ENCODE measurements around the gene CARS2.

CARS2 gene

DNA sequence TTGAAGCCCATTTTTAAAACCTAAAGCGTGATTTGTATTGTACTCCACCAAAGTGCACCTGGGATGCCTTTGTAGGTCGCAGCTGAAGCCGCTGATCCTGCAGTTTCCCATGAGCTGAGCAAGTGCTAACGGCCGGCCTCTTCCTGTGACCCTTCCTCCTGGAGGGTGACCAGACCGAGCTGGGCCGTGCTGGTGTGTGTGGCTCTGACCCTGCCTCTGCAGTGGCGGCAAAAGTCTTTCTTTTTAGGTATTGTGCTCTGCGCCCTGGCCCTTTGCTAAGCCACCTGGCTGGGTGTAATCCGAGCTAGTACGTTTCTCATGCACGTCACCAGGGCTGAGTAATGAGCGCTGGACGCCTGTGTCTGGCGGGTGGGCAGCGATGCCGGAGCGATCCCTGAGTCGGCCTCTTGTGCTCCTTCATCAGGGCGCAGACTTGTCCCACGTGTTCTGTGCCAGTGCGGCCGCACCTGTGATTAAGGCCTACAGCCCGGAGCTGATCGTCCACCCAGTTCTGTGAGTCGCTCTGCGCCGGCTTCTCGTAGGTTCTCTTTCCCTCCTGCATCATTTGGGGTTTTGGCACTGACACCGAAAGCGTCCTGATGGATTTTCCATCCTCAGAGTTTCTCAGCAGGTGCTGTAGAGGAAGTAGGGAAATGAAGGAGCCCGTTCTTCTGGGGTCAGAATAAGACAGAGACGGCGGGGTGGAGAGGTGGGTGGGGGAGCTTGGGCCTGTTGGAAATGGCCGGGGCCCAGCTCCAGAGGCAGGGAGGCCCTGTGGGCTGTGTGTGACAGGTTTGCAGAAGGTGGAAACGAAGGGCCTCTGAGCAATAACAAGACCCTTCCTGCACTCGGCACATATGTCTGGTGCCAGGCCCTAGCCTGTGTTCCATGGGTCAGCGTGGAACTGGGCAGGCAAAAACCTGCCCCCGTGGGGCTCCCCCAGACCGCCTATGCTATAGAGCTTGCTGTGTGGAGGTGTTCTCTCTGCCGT, 80.9 kb downstream of the CARS2 start:
- H3K36me3 ChIP-seq = peaks cover 64 to 86% (median 76%) of the 10 kb centered on the region in 11 experiments
- peaks cover 87 to 97% (median 94%) of the 10 kb centered on the region in 11 experiments for H4K20me1 ChIP-seq
- no peaks in the 10 kb centered on the region for H3K9me3 ChIP-seq (replicated peaks in 1 of 11)
- TF ChIP-seq Cebpa-rat (IDR thresholded peaks at IDR 0.05) = no peak
- no peak overlapping the region for H3K9ac ChIP-seq
- no peak overlapping the region for H3K4me3 ChIP-seq
- H3K4me2 ChIP-seq = no peak overlapping the region
- peaks cover 9 to 25% (median 20%) of the 10 kb centered on the region in 10 experiments; a peak in 17 of 20 replicates for H3K4me1 ChIP-seq
- no peaks in the 10 kb centered on the region for H3K27me3 ChIP-seq
- no peak overlapping the region for H3K27ac ChIP-seq

DNA sequence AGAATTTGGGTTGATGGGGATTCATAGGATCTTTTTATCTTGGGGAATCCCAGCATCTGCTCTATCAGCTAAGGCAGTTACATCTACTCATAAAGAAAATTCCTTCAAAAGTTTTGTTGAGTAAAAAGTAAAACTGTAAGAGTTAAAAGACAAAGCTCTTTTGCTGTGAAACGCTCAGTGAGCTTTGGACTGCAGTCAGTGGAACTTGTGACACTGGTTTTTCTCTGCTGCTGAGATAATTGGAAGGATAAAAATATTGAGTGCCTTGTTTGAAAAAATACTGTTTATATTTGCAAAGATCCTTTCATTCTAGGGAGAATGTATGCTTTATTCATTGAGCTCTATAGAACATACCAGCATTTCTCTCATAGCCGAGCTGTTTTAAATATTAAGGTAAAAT, 85.3 kb downstream of the CARS2 start:
- H3K27me3 ChIP-seq = peaks cover 0 to 9% (median 3%) of the 10 kb centered on the region in 11 experiments; a peak in 8 of 22 replicates
- TF ChIP-seq Cebpa-rat (IDR thresholded peaks at IDR 0.05) = no peak
- peaks cover 32 to 59% (median 39%) of the 10 kb centered on the region in 11 experiments for H3K36me3 ChIP-seq
- H3K9me3 ChIP-seq (replicated peaks in 1 of 11) = no peaks in the 10 kb centered on the region
- H3K4me3 ChIP-seq = no peak overlapping the region
- H3K27ac ChIP-seq = no peak overlapping the region
- H3K4me1 ChIP-seq = peaks cover 17 to 22% (median 19%) of the 10 kb centered on the region in 10 experiments
- H3K9ac ChIP-seq = no peak overlapping the region
- H4K20me1 ChIP-seq = peaks cover 76 to 97% (median 91%) of the 10 kb centered on the region in 11 experiments
- no peak overlapping the region for H3K4me2 ChIP-seq

GRCh38 chr13:110618780-110619179, 87.1 kb downstream of the CARS2 start:
- H3K36me3 ChIP-seq = peaks cover 17 to 41% (median 21%) of the 10 kb centered on the region in 11 experiments
- no peak overlapping the region for H3K4me3 ChIP-seq
- H3K4me1 ChIP-seq = peaks cover 17 to 22% (median 19%) of the 10 kb centered on the region in 10 experiments
- peaks cover 62 to 80% (median 76%) of the 10 kb centered on the region in 11 experiments; a peak in 21 of 22 replicates for H4K20me1 ChIP-seq
- TF ChIP-seq Cebpa-rat (IDR thresholded peaks at IDR 0.05) = no peak
- no peak overlapping the region for H3K9ac ChIP-seq
- peaks cover 0 to 14% (median 6%) of the 10 kb centered on the region in 11 experiments; a peak in 8 of 22 replicates for H3K27me3 ChIP-seq
- H3K9me3 ChIP-seq (replicated peaks in 1 of 11) = peaks cover 0 to 13% (median 11%) of the 10 kb centered on the region in 11 experiments; a peak in 13 of 22 replicates
- no peak overlapping the region for H3K27ac ChIP-seq
- H3K4me2 ChIP-seq = no peak overlapping the region

- Histone ChIP-seq H3K9ac (no peak overlapping the region), H3K36me3 (peaks cover 12 to 34% (median 15%) of the 10 kb centered on the region in 11 experiments), H4K20me1 (peaks cover 57 to 74% (median 70%) of the 10 kb centered on the region in 11 experiments; a peak in 21 of 22 replicates), H3K4me1 (peaks cover 17 to 22% (median 19%) of the 10 kb centered on the region in 10 experiments), H3K9me3 (replicated peaks in 1 of 11) (peaks cover 0 to 17% (median 11%) of the 10 kb centered on the region in 11 experiments; a peak in 13 of 22 replicates), H3K4me2 (peak overlapping the region in 2 of 11 experiments; percentile 87 to 98; a peak in 4 of 22 replicates), H3K4me3 (no peak overlapping the region), H3K27me3 (peaks cover 0 to 14% (median 6%) of the 10 kb centered on the region in 11 experiments; a peak in 8 of 22 replicates), H3K27ac (no peak overlapping the region)
- TF ChIP-seq Cebpa-rat (IDR thresholded peaks at IDR 0.05) = no peak
Observed at GRCh38 chr13:110618167-110618566, 87.7 kb downstream of the CARS2 start.

DNA sequence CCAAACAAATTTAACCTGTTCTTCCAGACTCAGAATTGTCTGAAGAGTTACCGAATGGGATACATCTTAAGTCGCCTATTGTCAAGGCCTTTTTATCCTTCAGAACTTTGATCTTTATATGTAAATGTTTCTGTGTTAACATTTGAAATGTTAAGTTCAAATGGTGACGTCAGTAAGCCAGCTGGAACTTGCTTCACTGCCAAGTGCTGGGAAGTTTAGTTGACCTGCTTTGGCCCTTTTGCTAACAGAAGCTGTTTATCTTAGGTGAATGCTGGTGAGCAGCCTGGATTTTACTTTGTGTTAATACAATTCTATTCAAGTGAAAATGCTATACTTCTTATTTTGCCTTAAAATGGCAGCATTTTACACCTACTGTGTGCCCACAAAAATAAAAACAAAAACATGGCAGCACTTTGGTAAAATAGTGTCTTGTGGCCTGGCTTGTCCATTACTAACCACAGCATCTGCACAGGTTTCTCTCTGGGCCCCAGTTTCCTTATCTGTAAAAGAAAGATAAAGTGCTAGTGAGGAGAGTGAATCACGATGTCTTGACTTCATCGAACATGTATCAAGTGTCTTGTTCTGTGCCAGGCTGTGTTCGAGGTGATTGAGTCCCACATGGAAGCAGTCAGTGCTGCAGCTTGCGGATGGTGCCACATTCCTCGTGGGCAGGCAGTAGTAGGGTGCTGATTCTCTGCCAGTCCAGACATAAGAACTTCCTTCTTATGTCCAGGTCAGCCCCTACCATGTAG, 88.4 kb downstream of the CARS2 start:
- Histone ChIP-seq H3K27ac (no peak overlapping the region), H4K20me1 (peaks cover 50 to 68% (median 64%) of the 10 kb centered on the region in 11 experiments; a peak in 21 of 22 replicates), H3K9ac (peak overlapping the region in 4 of 11 experiments; percentile 89 to 94 (median 92); a peak in 4 of 22 replicates), H3K4me1 (peaks cover 17 to 22% (median 19%) of the 10 kb centered on the region in 10 experiments), H3K27me3 (peaks cover 0 to 14% (median 6%) of the 10 kb centered on the region in 11 experiments; a peak in 8 of 22 replicates), H3K9me3 (replicated peaks in 1 of 11) (peaks cover 0 to 20% (median 11%) of the 10 kb centered on the region in 11 experiments; a peak in 13 of 22 replicates), H3K4me2 (peak overlapping the region; percentile 86 to 99 (median 96); a peak in 21 of 22 replicates), H3K4me3 (peak overlapping the region in 3 of 10 experiments; percentile 85 to 94 (median 89); a peak in 4 of 20 replicates), H3K36me3 (peaks cover 5 to 28% (median 8%) of the 10 kb centered on the region in 11 experiments; a peak in 20 of 22 replicates)
- TF ChIP-seq Cebpa-rat (IDR thresholded peaks at IDR 0.05) = no peak

GRCh38 chr13:110616103-110617101, 89.5 kb downstream of the CARS2 start:
- Histone ChIP-seq H4K20me1 (peaks cover 39 to 57% (median 53%) of the 10 kb centered on the region in 11 experiments; a peak in 21 of 22 replicates), H3K27ac (peak overlapping the region; percentile 81 to 93 (median 89)), H3K9me3 (replicated peaks in 1 of 11) (peaks cover 0 to 20% (median 11%) of the 10 kb centered on the region in 11 experiments; a peak in 13 of 22 replicates), H3K4me1 (peaks cover 17 to 22% (median 19%) of the 10 kb centered on the region in 10 experiments), H3K27me3 (peaks cover 0 to 14% (median 6%) of the 10 kb centered on the region in 11 experiments; a peak in 8 of 22 replicates), H3K4me3 (peak overlapping the region; percentile 85 to 99 (median 90)), H3K9ac (peak overlapping the region; percentile 87 to 94 (median 92)), H3K36me3 (peaks cover 0 to 17% (median 3%) of the 10 kb centered on the region in 11 experiments; a peak in 5 of 22 replicates), H3K4me2 (peak overlapping the region; percentile 86 to 99 (median 96))
- TF ChIP-seq Cebpa-rat (IDR thresholded peaks at IDR 0.05) = no peak
